H9 (cell line): ENCODE measurements around the gene AMOTL1. TPM values are rescaled to one million over a fixed set of nuclear protein-coding genes. Genes with fewer than 3 reads are reported as not detected.

ENCODE experiments used
- DNase-seq: peaks from one replicate; pipeline ENCODE4 v3.0.0-alpha.2; 2017
- H2AFZ ChIP-seq: one replicate; pipeline ENCODE4 v1.6.1; 2013; ENCODE audit warnings: mild to moderate bottlenecking, low read length, control low read depth, moderate library complexity
- H2AK5ac ChIP-seq: 2 replicates; pipeline ENCODE4 v1.6.1; 2013; ENCODE audit warnings: low read length, control low read depth, mixed read lengths; ENCODE audit not compliant: insufficient read length
- H2BK120ac ChIP-seq: one replicate; pipeline ENCODE4 v1.6.1; 2013; ENCODE audit warnings: low read depth, mild to moderate bottlenecking, low read length, control low read depth, inconsistent platforms; ENCODE audit not compliant: poor library complexity, severe bottlenecking
- H2BK12ac ChIP-seq: 2 replicates; pipeline ENCODE4 v1.6.1; 2013; ENCODE audit warnings: low read length, control low read depth, mixed read lengths, low read depth; ENCODE audit not compliant: insufficient read length
- H2BK15ac ChIP-seq: 2 replicates; pipeline ENCODE4 v1.6.1; 2013; ENCODE audit warnings: low read depth, low read length, control low read depth
- H2BK20ac ChIP-seq: one replicate; pipeline ENCODE4 v1.6.1; 2013; ENCODE audit warnings: low read depth, mild to moderate bottlenecking, low read length, control low read depth, inconsistent platforms; ENCODE audit not compliant: poor library complexity, severe bottlenecking
- H2BK5ac ChIP-seq: 2 replicates; pipeline ENCODE4 v1.6.1; 2013; ENCODE audit warnings: low read length, control low read depth, mixed read lengths; ENCODE audit not compliant: insufficient read length
- H3K14ac ChIP-seq: 2 replicates; pipeline ENCODE4 v1.6.1; 2013; ENCODE audit warnings: low read length, control low read depth; ENCODE audit not compliant: insufficient read depth
- H3K18ac ChIP-seq: 2 replicates; pipeline ENCODE4 v1.6.1; 2013; ENCODE audit warnings: low read depth, mild to moderate bottlenecking, mixed read lengths, low read length, control low read depth; ENCODE audit not compliant: insufficient read length
- H3K23ac ChIP-seq: 2 replicates; pipeline ENCODE4 v1.6.1; 2013; ENCODE audit warnings: low read length, control low read depth, mixed read lengths, low read depth; ENCODE audit not compliant: insufficient read length
- H3K23me2 ChIP-seq: 2 replicates; pipeline ENCODE4 v1.6.1; 2013; ENCODE audit warnings: low read depth, mild to moderate bottlenecking, mixed read lengths, low read length, control low read depth; ENCODE audit not compliant: insufficient read length, poor library complexity, severe bottlenecking
- H3K27ac ChIP-seq: 2 replicates; pipeline ENCODE4 v1.5.1; 2013; ENCODE audit warnings: low read length, control low read depth, mixed read lengths, low read depth; ENCODE audit not compliant: insufficient read length
- H3K27me3 ChIP-seq: 2 replicates; pipeline ENCODE4 v1.6.1; 2013; ENCODE audit warnings: low read length, control low read depth, inconsistent platforms; ENCODE audit not compliant: insufficient read depth
- H3K4ac ChIP-seq: 2 replicates; pipeline ENCODE4 v1.6.1; 2013; ENCODE audit warnings: low read depth, mild to moderate bottlenecking, control low read depth, inconsistent platforms, low read length, moderate library complexity
- H3K4me1 ChIP-seq: 2 replicates; pipeline ENCODE4 v1.6.1; 2013; ENCODE audit warnings: low read length, control low read depth, inconsistent platforms; ENCODE audit not compliant: insufficient read depth
- H3K4me2 ChIP-seq: 2 replicates; pipeline ENCODE4 v1.6.1; 2013; ENCODE audit warnings: low read length, control low read depth, mixed read lengths; ENCODE audit not compliant: insufficient read length, insufficient read depth
- H3K56ac ChIP-seq: 2 replicates; pipeline ENCODE4 v1.6.1; 2013; ENCODE audit warnings: low read depth, mild to moderate bottlenecking, mixed read lengths, low read length, control low read depth; ENCODE audit not compliant: insufficient read length
- H3K79me1 ChIP-seq: 2 replicates; pipeline ENCODE4 v1.6.1; 2013; ENCODE audit warnings: low read depth, mild to moderate bottlenecking, moderate library complexity, low read length, control low read depth, inconsistent platforms; ENCODE audit not compliant: insufficient read depth, poor library complexity, severe bottlenecking
- H3K79me2 ChIP-seq: 2 replicates; pipeline ENCODE4 v1.6.1; 2013; ENCODE audit warnings: low read length, control low read depth, inconsistent platforms; ENCODE audit not compliant: insufficient read depth
- H3K9ac ChIP-seq: 2 replicates; pipeline ENCODE4 v1.6.1; 2013; ENCODE audit warnings: low read length, control low read depth, mixed read lengths; ENCODE audit not compliant: insufficient read length; ENCODE audit errors: extremely low read depth
- H3K9me3 ChIP-seq: one replicate; pipeline ENCODE4 v1.6.1; 2013; ENCODE audit warnings: low read depth, low read length, inconsistent platforms; ENCODE audit not compliant: control insufficient read depth
- H3T11ph ChIP-seq: one replicate; pipeline ENCODE4 v1.6.1; 2013; ENCODE audit warnings: mild to moderate bottlenecking, low read length, control low read depth, inconsistent platforms
- H4K20me1 ChIP-seq: one replicate; pipeline ENCODE4 v1.6.1; 2013; ENCODE audit not compliant: control insufficient read depth, insufficient read length, insufficient read depth
- H4K5ac ChIP-seq: 2 replicates; pipeline ENCODE4 v1.6.1; 2013; ENCODE audit warnings: low read depth, mild to moderate bottlenecking, mixed read lengths, low read length, control low read depth; ENCODE audit not compliant: insufficient read length
- H4K8ac ChIP-seq: replicated peaks from 2 replicates; pipeline ENCODE4 v1.6.1; 2013; ENCODE audit warnings: low read length, control low read depth, mixed read lengths, low read depth; ENCODE audit not compliant: insufficient read length
- H4K91ac ChIP-seq: 2 replicates; pipeline ENCODE4 v1.6.1; 2013; ENCODE audit warnings: low read depth, mild to moderate bottlenecking, moderate library complexity, mixed read lengths, low read length, control low read depth; ENCODE audit not compliant: insufficient read length
- H3K27ac Mint-ChIP-seq, 3 experiments: 2 replicates in 2 of 3; 3 replicates in 1 of 3; pipeline ENCODE4 v1.8.0; 2020 to 2021; ENCODE audit warnings: mixed read lengths in 3 of 3, mild to moderate bottlenecking in 1 of 3, moderate library complexity in 1 of 3
- H3K27me3 Mint-ChIP-seq: 2 replicates; pipeline ENCODE4 v1.8.0; 2021; ENCODE audit warnings: low read depth, mild to moderate bottlenecking, moderate library complexity, mixed read lengths
- H3K36me3 Mint-ChIP-seq, 3 experiments: 2 replicates in 2 of 3; 3 replicates in 1 of 3; pipeline ENCODE4 v1.8.0; 2020 to 2021; ENCODE audit warnings: low read depth in 3 of 3, mixed read lengths in 3 of 3; ENCODE audit not compliant: insufficient read depth in 1 of 3
- H3K4me1 Mint-ChIP-seq, 2 experiments: 2 replicates each; pipeline ENCODE4 v1.8.0; 2020; ENCODE audit warnings: mixed read lengths in 2 of 2
- H3K4me3 Mint-ChIP-seq, 2 experiments: 2 replicates in 1 of 2; 3 replicates in 1 of 2; pipeline ENCODE4 v1.8.0; 2020 to 2021; ENCODE audit warnings: mild to moderate bottlenecking in 2 of 2, mixed read lengths in 2 of 2, moderate library complexity in 1 of 2
- H3K9me3 Mint-ChIP-seq, 2 experiments: 2 replicates in 1 of 2; 3 replicates in 1 of 2; pipeline ENCODE4 v1.8.0; 2020; ENCODE audit warnings: mild to moderate bottlenecking in 2 of 2, mixed read lengths in 2 of 2, moderate library complexity in 1 of 2
- CTCF ChIP-seq: fragments of 200-600 bp; sonication (generic); conservative IDR thresholded peaks from 3 replicates; pipeline ENCODE4 v1.8.0; 2021; ENCODE audit warnings: antibody characterized with exemption, mild to moderate bottlenecking
- WGBS: extraction: QIAGEN DNeasy Blood & Tissue Kit; methylation state at CpG from one replicate; pipeline ENCODE4 v1.1.7; 2013; ENCODE audit warnings: missing lambda C conversion rate, low lambda C conversion rate, mixed read lengths; ENCODE audit not compliant: insufficient read length; ENCODE audit errors: extremely low coverage; 5-methylcytosine and 5-hydroxymethylcytosine counted together
- total RNA-seq: library from RNA; stranded (reverse); gene quantifications from 2 replicates; pipeline ENCODE4 v1.2.1, GENCODE V29; 2021

The AMOTL1 gene
- total RNA-seq, 1 experiment from 2014 or later = 18.5 TPM

- no peak overlapping the region for H2BK5ac ChIP-seq
- no peak for DNase-seq
Measured at GRCh38 chr11:94731880-94732601, 36.1 kb upstream of the AMOTL1 start.

More at GRCh38 chr11:94731880-94732601, 36.1 kb upstream of the AMOTL1 start:
- H3K4me1 ChIP-seq = peaks cover 19% of the 10 kb centered on the region
- no peak overlapping the region for H3K23ac ChIP-seq
- no peaks in the 10 kb centered on the region for H3K79me1 ChIP-seq
- H3K9ac ChIP-seq = no peak overlapping the region
- no peak overlapping the region for H3K27ac ChIP-seq
- no peaks in the 10 kb centered on the region for H3K79me2 ChIP-seq
- no peak overlapping the region for H3K4ac ChIP-seq
- Mint-ChIP-seq H3K4me3 (no peak overlapping the region), H3K4me1 (peaks cover 35 to 43% of the 10 kb centered on the region in 2 experiments), H3K36me3 (no peaks in the 10 kb centered on the region; a peak in 1 of 7 replicates), H3K27me3 (peaks cover 7% of the 10 kb centered on the region), H3K9me3 (no peaks in the 10 kb centered on the region), H3K27ac (no peak overlapping the region)
- no CpG with 5 or more reads among the region's 3 CpGs for WGBS
- no peak overlapping the region for H2BK120ac ChIP-seq
- H2AFZ ChIP-seq = no peak overlapping the region
- H3K18ac ChIP-seq = no peak overlapping the region
- peaks cover 3% of the 10 kb centered on the region for H4K20me1 ChIP-seq
- H3K4me2 ChIP-seq = no peak overlapping the region
- no peaks in the 10 kb centered on the region for H3K9me3 ChIP-seq
- no peak overlapping the region for H4K91ac ChIP-seq
- no peak overlapping the region for H3K14ac ChIP-seq
- no peak overlapping the region for H2BK12ac ChIP-seq
- H3K56ac ChIP-seq = no peak overlapping the region
- no peak overlapping the region for H2BK15ac ChIP-seq
- no peak overlapping the region for H4K8ac ChIP-seq
- H4K5ac ChIP-seq = no peak overlapping the region
- H2BK20ac ChIP-seq = no peak overlapping the region
- no peaks in the 10 kb centered on the region for H3K27me3 ChIP-seq
- TF ChIP-seq CTCF = no peak
- H3K23me2 ChIP-seq = no peaks in the 10 kb centered on the region
- no peak overlapping the region for H2AK5ac ChIP-seq
- no peak overlapping the region for H3T11ph ChIP-seq
